ENCODE data around the gene GRM4. TPM values are rescaled to one million over a fixed set of nuclear protein-coding genes. Genes with fewer than 3 reads are reported as not detected.
A peak's percentile ranks its signal among the peaks of the same experiment; 100 is the strongest.

The GRM4 gene
- total RNA-seq, 1 experiment from 2014 or later, result 5.6 TPM

DNA sequence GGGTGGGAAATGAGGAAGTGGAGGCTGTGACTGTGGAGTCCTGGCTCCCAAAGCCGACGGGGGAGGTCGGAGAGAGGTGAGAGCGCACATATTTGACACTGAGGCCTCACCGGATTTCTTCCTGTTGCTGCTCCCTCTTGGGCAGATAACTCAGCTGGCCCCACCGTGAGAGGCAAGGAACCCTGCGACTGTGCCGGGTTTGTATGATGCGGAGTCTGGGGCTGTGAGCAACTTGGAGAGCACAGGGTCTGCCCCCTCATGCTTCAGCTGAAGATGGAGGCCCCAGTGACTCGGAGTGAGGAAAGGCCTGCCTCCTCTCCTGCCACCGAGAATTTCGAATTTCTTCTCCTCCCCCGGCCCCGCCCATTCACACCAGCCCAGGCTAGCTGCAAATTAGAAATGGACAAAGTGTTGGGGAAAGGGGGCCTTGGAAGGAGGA is 160.6 kb downstream of the GRM4 start:
- H3T11ph ChIP-seq (ENCODE audit: low read length), result no peak overlapping the region
- no peak overlapping the region for H2BK20ac ChIP-seq (ENCODE audit: low read depth, low read length, poor library complexity, severe bottlenecking)
- no peak overlapping the region for H2AK5ac ChIP-seq (ENCODE audit: insufficient read length, low read length)
- no peaks in the 10 kb centered on the region for H3K79me2 ChIP-seq (ENCODE audit: insufficient read depth, low read length)
- H3K4me2 ChIP-seq (ENCODE audit: insufficient read depth, insufficient read length, low read length), result no peak overlapping the region
- H3K4me1 Mint-ChIP-seq, result peaks cover 18 to 21% of the 10 kb centered on the region in 2 experiments
- H3K4me1 ChIP-seq (ENCODE audit: insufficient read depth, low read length), result no peaks in the 10 kb centered on the region; the same call in 1 of the 2 replicates
- H3K9me3 ChIP-seq (ENCODE audit: control insufficient read depth, low read depth, low read length), result no peaks in the 10 kb centered on the region
- no CpG with 5 or more reads among the region's 14 CpGs for WGBS (ENCODE audit: extremely low coverage, insufficient read length, low lambda C conversion rate)
- no peak overlapping the region for H2BK120ac ChIP-seq (ENCODE audit: low read depth, low read length, poor library complexity, severe bottlenecking)
- H2BK15ac ChIP-seq (ENCODE audit: low read depth, low read length), result no peak overlapping the region
- peaks cover 0 to 4% of the 10 kb centered on the region in 2 experiments; a peak in 2 of 5 replicates for H3K9me3 Mint-ChIP-seq
- H3K18ac ChIP-seq (ENCODE audit: insufficient read length, low read depth, low read length), result no peak overlapping the region
- no peaks in the 10 kb centered on the region for H3K27me3 ChIP-seq (ENCODE audit: insufficient read depth, low read length)
- peaks cover 44% of the 10 kb centered on the region for H3K27me3 Mint-ChIP-seq (ENCODE audit: low read depth)
- TF ChIP-seq, protein P1, sequence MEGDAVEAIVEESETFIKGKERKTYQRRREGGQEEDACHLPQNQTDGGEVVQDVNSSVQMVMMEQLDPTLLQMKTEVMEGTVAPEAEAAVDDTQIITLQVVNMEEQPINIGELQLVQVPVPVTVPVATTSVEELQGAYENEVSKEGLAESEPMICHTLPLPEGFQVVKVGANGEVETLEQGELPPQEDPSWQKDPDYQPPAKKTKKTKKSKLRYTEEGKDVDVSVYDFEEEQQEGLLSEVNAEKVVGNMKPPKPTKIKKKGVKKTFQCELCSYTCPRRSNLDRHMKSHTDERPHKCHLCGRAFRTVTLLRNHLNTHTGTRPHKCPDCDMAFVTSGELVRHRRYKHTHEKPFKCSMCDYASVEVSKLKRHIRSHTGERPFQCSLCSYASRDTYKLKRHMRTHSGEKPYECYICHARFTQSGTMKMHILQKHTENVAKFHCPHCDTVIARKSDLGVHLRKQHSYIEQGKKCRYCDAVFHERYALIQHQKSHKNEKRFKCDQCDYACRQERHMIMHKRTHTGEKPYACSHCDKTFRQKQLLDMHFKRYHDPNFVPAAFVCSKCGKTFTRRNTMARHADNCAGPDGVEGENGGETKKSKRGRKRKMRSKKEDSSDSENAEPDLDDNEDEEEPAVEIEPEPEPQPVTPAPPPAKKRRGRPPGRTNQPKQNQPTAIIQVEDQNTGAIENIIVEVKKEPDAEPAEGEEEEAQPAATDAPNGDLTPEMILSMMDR (conservative IDR thresholded peaks at IDR 0.05), result no peak
- H2AFZ ChIP-seq (ENCODE audit: low read length), result no peak overlapping the region
- no peak overlapping the region for H4K8ac ChIP-seq (replicated peaks; ENCODE audit: insufficient read length, low read depth, low read length)
- H3K27ac Mint-ChIP-seq, result no peak overlapping the region
- no peak overlapping the region for H3K4ac ChIP-seq (ENCODE audit: low read depth, low read length)
- H2BK12ac ChIP-seq (ENCODE audit: insufficient read length, low read depth, low read length), result no peak overlapping the region
- no peaks in the 10 kb centered on the region for H4K20me1 ChIP-seq (ENCODE audit: control insufficient read depth, insufficient read depth, insufficient read length)
- H4K91ac ChIP-seq (ENCODE audit: insufficient read length, low read depth, low read length), result no peak overlapping the region
- no peaks in the 10 kb centered on the region for H3K79me1 ChIP-seq (ENCODE audit: insufficient read depth, low read depth, low read length, poor library complexity, severe bottlenecking)
- H3K23me2 ChIP-seq (ENCODE audit: insufficient read length, low read depth, low read length, poor library complexity, severe bottlenecking), result no peaks in the 10 kb centered on the region
- no peak overlapping the region for H3K4me3 Mint-ChIP-seq
- no peak overlapping the region; the same call in 1 of the 2 replicates for H3K14ac ChIP-seq (ENCODE audit: insufficient read depth, low read length)
- no peak overlapping the region for H4K5ac ChIP-seq (ENCODE audit: insufficient read length, low read depth, low read length)
- peak; percentile 26 for DNase-seq
- no peak overlapping the region for H3K27ac ChIP-seq (ENCODE audit: insufficient read length, low read depth, low read length)
- H2BK5ac ChIP-seq (ENCODE audit: insufficient read length, low read length), result no peak overlapping the region
- no peak overlapping the region for H3K9ac ChIP-seq (ENCODE audit: extremely low read depth, insufficient read length, low read length)
- H3K36me3 Mint-ChIP-seq (ENCODE audit: insufficient read depth in 1 of 3, low read depth in 3 of 3), result peaks cover 0 to 4% (median 0%) of the 10 kb centered on the region in 3 experiments; a peak in 2 of 7 replicates
- H3K23ac ChIP-seq (ENCODE audit: insufficient read length, low read depth, low read length), result no peak overlapping the region
- H3K56ac ChIP-seq (ENCODE audit: insufficient read length, low read depth, low read length), result no peak overlapping the region

All from H9 (cell line).